ENCODE data around the gene FBXO42.

GRCh38 chr1:16378443-16378842 lies 26.2 kb upstream of the FBXO42 start:
- no peak for TF ChIP-seq CTCF (IDR thresholded peaks at IDR 0.05; ENCODE audit: extremely low read depth in 1 of 2, insufficient read depth in 1 of 2, low read depth in 1 of 2, low read length in 2 of 2)
- TF ChIP-seq EZH2 (IDR thresholded peaks at IDR 0.05; ENCODE audit: borderline replicate concordance, low read depth, low read length, severe bottlenecking), result no peak
- no peak for TF ChIP-seq JUN (IDR thresholded peaks at IDR 0.05; ENCODE audit: borderline replicate concordance, insufficient read depth, insufficient read length, low read depth)
- TF ChIP-seq POLR2A (IDR thresholded peaks at IDR 0.05; ENCODE audit: low read depth, low read length), result no peak
- TF ChIP-seq POLR2AphosphoS5 (IDR thresholded peaks at IDR 0.05; ENCODE audit: insufficient read depth, low read depth, low read length), result no peak

Data from endothelial cell of umbilical vein (primary cell).